ENCODE results near the gene ZNF277.
"Not testable (repeated sequence)": the region's sequence is repeated elsewhere in the genome, so short reads cannot be mapped to it uniquely, and the experiment has no call there.

The ZNF277 gene

GRCh38 chr7:112298543-112299100, 92.1 kb downstream of the ZNF277 start:
- no peak overlapping the region for H3K4me3 ChIP-seq (ENCODE audit: low read length)
- TF ChIP-seq CTCF (conservative IDR thresholded peaks at IDR 0.05; ENCODE audit: low read length): no peak
- DNase-seq (ENCODE audit: low read depth): no peak

DNA sequence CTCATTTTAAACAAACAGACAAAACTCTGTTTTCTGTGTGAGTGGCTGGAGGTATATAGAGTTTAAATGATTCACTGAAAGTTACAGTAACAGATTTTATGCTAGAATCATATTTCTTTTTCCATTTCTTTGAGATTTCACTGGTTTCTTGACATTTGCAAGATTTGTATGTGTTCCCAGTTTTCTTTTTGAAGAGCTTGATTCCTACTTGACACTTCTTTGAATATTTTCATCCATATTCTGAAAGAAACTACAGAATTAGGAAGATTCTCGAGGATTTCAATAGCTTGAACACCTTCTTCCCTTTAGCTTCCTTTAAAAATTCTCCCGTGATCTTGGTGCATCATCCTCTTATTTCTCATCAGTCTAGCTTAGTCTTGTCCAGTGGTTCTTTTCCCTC, 93.6 kb downstream of the ZNF277 start:
- H3K4me3 ChIP-seq (ENCODE audit: low read length): no peak overlapping the region
- no peak for TF ChIP-seq CTCF (conservative IDR thresholded peaks at IDR 0.05; ENCODE audit: low read length)
- no peak for DNase-seq (ENCODE audit: low read depth)

GRCh38 chr7:112300831-112301407, 94.4 kb downstream of the ZNF277 start:
- no peak for TF ChIP-seq CTCF (conservative IDR thresholded peaks at IDR 0.05; ENCODE audit: low read length)
- H3K4me3 ChIP-seq (ENCODE audit: low read length): no peak overlapping the region
- no peak for DNase-seq (ENCODE audit: low read depth)

GRCh38 chr7:112302566-112302965, 96.1 kb downstream of the ZNF277 start:
- no peak for TF ChIP-seq CTCF (conservative IDR thresholded peaks at IDR 0.05; ENCODE audit: low read length)
- DNase-seq (ENCODE audit: low read depth): no peak
- H3K4me3 ChIP-seq (ENCODE audit: low read length): no peak overlapping the region

GRCh38 chr7:112306903-112307302, 100.4 kb downstream of the ZNF277 start:
- DNase-seq (ENCODE audit: low read depth): no peak
- TF ChIP-seq CTCF (conservative IDR thresholded peaks at IDR 0.05; ENCODE audit: low read length): no peak

DNA sequence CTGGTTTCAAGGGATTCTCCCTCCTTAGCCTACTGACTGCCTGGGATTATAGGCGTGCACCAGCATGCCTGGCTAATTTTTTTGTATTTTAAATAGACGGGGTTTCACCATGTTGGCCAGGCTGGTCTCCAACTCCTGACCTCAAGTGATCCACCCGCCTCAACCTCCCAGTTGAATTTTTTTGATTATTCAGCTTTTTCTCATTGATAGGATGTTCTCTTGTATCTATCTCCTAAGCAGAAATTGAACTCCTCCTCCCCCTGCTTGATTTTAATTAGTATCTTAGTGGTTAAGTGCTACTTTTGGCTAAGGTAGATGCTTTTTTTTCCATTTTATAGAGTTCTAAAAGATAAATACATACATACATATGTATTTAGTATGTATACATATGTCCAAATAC, 101.0 kb downstream of the ZNF277 start:
- TF ChIP-seq CTCF (conservative IDR thresholded peaks at IDR 0.05; ENCODE audit: low read length): no peak
- H3K4me3 ChIP-seq (ENCODE audit: low read length): no peak overlapping the region
- DNase-seq (ENCODE audit: low read depth): no peak

More at GRCh38 chr7:112306903-112307302, 100.4 kb downstream of the ZNF277 start:
- no peak overlapping the region for H3K4me3 ChIP-seq (ENCODE audit: low read length)

- DNase-seq (ENCODE audit: low read depth): no peak
- H3K4me3 ChIP-seq (ENCODE audit: low read length): no peak overlapping the region
- TF ChIP-seq CTCF (conservative IDR thresholded peaks at IDR 0.05; ENCODE audit: low read length): no peak
These were observed 102.5 kb downstream of the ZNF277 start for GRCh38 chr7:112308974-112309373.

DNA sequence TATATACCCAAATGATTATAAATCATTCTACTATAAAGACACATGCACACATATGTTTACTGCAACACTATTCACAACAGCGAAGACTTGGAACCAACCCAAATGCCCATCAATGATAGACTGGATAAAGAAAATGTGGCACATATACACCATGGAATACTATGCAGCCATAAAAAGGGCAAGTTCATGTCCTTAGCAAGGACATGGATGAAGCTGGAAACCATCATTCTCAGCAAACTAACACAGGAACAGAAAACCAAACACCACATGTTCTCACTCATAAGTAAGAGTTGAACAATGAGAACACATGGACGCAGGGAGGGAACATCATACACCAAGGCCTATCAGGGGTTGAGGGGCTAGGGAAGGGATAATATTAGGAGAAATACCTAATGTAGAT, 110.3 kb downstream of the ZNF277 start:
- not testable (repeated sequence) for H3K4me3 ChIP-seq (ENCODE audit: low read length); DNase-seq (ENCODE audit: low read depth)

Measured in AG10803 (cell line).